HG03520 (cell line): ENCODE results near the gene WDR45.
"Not testable (repeated sequence)": the region's sequence is repeated elsewhere in the genome, so short reads cannot be mapped to it uniquely, and the experiment has no call there.

Source experiments
- ATAC-seq: cut with Tn5 transposase; IDR thresholded peaks from one replicate; pipeline ENCODE4 v1.9.1; 2021; ENCODE audit warnings: mild to moderate bottlenecking, moderate library complexity; ENCODE audit not compliant: unreplicated experiment

Gene WDR45

DNA sequence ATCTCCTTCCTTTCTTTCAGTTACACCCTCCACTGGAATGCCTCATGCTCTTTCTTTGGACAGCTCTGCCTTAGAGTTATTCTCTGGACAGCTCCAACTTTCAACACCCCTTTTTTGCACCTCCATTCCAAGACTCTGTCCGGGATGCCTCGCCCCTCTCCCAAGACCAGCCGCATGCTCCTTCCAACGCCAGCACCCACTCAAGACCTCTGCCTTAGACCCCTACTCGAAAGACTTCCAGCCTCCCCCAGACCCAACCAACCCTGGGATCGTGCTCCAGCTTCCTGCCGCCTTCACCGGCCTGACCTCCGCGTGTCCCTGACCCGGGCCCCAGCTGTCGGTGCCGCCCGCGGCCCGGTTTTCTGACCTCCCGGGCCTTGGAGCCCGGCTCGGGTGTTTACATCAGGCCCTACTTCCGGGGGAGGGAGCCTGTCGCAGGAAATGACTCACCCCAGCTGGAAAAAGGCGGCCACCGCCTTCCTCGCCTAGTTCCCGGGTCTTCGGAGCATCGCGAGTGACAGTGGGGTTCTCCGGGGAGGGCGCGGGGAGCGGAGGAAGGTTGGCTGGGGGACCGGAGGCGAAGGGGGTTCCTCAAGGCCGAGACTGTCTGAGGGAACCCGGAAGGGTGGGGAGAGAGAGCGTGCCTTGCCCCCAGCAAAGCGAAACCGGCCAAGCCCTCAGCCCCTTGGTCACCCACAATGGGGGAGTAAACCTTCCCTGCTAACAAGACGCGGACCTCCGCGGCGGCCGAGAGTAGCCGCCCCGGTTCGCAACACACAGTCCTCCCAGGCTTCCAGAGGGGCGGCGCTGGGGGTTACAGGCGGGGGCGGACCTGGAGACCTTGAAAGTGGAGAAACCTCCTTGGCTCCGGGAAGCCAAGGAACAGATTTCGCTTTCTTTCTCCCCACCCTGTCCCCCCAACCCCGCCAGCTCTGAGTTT is at the start of gene WDR45:
WDR45 (minus strand) TSS at position 399 of the 940 bp plus-strand sequence. CDS start 1,792 bp downstream, outside the sequence.
- ATAC-seq, result peak; percentile 53

DNA sequence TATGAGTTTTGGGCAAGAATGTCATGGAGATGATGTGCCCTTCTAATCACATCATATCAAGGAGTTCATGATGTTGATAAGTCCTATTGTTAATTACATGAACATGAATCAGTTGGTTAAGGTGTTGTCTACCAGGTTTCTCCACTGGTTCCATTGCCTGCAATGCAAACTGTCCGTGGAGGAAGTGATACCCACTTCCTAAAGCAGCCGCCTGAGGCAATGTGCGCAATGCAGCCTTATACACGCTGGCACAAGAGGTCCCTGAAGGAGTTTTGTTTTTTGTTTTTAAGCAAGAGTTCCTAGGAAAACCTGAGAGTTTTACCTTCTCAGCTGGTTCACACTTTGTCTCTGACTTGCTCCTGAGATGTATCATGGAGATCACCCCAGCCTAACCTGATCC is 49.7 kb upstream of the WDR45 start:
- ATAC-seq, result no peak

DNA sequence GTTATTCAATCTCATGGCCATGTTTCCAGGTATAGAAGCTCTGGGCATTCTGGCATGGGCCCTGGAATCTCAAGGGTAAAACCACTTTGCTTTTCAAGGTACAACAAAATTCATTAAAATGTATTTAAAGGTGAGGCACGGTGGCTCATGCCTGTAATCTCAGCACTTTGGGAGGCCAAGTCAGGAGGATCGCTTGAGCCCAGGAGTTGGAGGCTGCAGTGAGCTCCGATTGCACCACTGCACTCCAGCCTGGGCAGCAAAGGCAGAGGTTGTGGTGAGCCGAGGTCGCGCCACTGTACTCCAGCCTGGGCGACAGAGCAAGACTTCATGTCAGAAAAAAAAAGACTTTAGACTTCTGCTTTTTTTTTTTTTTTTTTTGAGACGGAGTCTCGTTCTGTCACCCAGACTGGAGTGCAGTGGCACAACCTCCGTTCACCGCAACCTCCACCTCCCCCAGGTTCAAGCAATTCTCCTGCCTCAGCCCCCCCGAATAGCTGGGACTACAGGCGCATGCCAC is 48.1 kb upstream of the WDR45 start:
- ATAC-seq, result not testable (repeated sequence)

DNA sequence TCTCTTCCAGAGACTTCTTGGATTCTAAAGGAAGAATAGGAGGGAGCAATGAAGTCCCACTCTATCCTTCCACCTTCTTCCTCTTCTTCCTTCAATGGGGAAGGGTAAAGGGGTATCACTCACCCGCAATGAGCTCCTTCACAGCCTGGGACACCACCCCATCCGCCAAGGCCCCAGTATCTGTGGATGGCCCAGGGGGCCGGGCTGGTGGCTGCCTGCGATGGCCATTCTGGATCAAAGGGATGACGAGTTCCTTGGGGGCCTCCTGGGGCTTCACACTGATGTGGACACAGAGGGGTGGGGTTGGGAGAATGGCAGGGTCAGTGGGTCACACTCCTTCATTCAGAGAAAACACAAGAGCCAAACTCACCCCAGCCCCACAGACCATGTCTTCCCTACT is 42.8 kb upstream of the WDR45 start:
- no peak for ATAC-seq

DNA sequence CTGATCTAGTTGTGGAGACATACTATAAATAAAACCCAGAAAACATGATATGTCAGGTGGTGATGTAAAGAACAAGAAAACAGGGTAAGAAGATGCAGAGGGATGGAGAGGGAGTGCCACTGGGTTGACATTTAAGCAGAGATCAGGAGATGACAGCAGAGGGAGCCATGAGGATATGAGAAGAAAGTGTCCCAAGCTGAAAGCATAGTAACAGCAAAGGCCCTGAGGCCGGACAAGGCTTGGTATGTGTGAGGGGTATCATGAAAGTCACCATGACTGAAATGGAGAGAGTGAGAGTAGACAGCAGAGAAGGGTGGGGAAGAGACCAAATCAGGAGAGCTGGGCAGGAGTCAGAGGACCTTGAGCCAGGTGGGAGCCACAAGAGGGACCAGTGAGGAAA is 40.4 kb upstream of the WDR45 start:
- no peak for ATAC-seq

DNA sequence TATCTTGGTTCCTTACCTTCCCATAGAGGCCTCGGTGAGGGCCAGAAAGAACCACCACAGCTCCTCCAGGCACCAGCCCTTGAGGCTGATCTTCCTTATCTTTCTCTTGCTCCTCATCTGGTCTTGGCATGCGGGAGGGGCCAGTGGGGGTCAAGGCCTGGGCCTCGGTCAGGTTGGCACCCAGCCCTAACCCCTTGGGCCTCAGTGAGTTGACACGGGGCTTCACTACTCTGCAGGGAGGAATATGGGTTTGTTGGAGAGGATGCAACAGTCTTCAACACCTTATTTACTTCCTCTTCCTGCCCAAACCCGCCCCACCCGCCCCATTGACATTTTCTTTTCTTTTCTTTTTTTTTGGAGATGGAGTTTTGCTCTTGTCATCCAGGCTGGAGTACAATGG is 37.9 kb upstream of the WDR45 start:
- no peak for ATAC-seq

DNA sequence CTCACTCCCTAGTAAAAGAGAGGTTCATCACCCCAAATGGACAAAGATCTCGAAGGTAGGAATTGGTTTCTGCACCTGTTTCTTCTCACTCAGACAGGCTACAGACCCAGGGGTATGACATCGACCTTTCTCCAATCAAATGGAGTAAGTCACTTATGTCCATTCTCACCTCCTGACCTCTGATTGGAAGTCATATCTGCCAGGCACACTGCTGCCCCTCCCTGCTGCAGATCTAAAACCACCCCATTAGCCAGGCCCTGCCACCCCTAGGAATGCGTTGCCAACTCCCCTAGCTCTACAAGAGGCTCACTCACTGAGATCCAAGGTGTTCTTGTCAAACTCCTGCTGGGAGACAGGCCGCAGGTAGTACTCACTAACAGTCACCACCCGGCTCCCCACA is 37.0 kb upstream of the WDR45 start:
- no peak for ATAC-seq

DNA sequence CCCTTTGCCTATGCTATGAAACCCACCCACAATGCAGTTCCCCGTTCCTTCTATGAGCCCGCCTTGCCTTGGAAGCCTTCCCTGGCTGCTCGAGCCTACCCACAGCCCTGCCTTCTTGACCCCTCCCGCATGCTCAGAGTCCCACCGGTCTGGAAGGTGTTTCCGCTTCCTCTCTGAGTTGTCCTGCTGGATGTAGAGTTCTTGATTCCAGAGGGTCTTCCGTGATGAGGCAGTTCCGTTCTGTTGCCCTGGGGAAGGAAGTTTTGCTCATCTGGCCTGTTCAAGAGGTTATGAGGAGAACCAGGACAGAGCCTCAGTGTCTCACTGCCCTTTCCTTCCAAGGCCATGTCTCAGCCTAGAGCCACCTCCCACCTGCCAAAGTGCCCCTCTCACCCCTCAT is 36.4 kb upstream of the WDR45 start:
- ATAC-seq, result no peak

DNA sequence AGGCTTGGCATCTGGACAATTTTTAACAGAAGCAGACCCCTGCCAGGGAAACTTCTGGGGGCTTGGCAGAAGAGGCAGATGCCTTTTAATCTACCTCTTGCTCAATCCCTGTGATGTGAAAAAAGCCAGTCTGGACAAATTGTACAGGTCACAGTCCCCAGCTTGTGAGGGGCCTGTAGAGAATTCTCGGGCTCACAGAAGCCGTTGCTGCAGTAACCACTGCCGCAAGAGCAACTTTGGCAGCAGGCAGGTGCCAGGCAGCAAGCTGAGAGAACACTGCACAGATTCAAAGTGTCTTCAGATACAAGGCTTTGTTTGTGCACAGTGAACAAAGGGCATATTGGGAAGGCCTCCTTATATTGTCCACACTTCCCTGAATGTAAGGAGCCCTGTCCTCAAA is 32.1 kb upstream of the WDR45 start:
- ATAC-seq, result no peak

DNA sequence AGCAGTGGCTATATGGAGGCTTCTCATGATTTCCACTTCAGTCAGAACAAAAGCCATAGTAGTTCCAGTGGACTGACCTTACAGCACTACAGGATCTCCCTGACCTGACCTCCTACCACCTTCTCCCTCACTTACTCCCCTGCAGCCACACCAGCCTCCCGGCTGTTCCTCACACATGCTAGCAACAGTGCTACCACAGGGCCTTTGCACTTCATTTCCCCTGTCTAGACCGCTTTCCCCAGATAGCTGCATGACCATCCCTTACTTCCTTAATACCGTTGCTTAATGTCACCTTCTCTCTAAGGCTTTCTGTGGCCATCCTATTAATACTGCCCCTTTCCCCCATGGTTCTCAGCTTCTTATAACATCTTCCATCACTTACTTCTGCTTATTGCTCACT is 30.7 kb upstream of the WDR45 start:
- ATAC-seq, result no peak

DNA sequence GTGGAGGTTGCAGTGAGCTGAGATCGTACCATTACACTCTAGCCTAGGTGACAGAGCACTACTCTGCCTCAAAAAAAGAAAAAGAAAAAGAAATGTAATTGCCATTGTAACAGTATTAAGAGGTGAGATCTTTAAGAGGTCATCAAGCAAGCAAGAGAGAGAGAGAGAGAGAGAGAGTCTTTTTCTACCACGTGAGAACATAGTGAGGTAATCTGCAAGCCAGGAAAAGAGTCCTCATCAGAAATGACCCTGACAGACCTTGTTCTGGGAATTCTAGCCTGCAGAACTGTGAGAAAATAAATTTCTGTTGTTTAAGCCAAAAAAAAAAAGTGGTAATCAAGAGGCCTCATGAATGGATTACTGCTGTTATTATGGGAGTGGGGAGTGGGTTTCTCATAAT is 29.0 kb upstream of the WDR45 start:
- no peak for ATAC-seq

DNA sequence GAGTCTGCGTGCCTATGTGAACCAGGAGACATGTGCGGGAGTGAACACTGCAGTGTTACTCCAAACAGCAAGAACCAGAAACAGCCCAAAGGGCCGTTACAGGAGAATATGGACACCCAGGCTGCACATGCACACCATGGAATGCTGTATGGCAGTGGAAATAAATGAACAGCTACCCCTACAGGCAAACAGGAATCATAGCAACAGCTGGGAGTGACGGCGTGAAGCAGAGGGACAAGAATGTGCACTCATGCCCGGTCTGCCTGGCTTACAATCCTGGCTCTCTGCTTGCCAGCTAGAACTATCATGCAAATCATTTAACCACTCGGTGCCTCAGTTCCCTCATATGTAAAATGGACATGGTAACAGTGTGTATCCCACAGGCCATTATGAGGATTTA is 27.2 kb upstream of the WDR45 start:
- ATAC-seq, result peak; percentile 43

DNA sequence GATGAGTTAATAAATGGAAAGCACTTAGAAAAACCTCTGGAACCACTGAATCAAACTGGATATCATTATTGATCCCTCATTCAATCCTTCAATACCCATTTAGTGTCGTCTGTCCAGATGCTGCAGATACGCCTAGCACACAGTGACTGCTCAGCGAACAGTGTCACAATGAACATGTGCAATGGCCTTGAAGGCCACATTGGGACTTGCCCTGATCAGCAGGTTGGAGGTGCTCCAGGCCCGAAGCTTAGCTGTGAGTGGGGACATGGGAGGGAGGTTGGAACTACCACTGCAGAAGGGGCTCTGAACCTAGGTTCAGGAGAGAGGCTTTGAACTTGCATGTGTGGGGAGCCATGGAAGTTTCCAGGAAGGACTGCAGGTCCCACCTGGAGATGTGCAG is 26.6 kb upstream of the WDR45 start:
- no peak for ATAC-seq

DNA sequence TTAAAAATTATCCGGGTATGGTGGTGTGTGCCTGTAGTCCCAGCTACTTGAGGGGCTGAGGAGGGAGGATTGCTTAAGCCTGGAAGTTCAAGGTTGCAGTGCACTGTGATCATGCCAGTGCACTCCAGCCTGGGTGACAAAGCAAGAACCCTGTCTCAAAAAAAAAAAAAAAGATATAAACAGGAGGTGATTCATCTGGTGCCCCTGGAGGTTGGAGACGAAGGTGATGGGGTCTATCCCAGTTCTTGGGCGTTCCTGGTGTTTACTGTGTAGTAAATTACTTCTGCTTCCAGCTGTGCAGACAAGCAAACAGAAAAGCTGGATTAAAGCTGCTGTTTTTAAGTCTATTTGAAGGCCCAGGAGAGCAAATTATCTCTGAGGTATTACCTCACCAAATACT is 23.9 kb upstream of the WDR45 start:
- no peak for ATAC-seq

DNA sequence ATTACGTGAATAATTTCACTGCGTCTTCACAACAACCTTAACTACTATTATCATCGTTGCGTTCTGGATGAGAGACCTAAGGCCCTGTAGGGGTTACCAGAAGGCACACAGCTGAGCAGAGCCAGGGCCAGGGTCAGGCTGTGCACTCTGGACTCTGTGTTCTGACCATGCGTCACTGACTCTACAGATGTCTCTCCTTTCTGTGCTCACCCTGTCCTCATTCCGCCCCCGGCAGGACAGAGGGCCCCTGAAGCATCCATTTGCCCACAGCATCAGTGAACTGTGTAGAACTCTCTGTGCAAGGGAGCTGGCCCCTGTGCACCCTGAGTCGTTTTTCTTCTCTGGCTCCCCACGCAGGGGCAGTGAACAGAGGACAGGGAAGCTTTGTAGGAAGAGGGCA is 22.5 kb upstream of the WDR45 start:
- ATAC-seq, result no peak

DNA sequence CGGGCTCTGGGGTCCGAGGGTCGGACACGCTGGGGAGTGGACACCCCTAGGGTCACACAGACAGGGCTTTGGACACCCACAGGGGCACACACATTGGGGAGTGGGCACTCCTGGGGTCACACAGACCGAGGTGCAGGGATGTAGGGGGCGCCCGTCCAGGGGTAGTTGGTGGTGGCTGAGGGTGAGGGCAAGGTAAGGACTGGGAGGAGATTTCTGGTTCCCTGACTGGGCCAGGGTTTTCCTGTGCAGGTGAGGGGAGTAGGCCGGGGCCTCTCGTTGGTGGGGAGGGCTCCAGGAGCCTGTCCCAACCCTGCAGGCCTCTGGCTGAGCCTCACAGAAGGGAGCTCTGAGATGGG is 21.9 kb upstream of the WDR45 start:
- ATAC-seq, result no peak

DNA sequence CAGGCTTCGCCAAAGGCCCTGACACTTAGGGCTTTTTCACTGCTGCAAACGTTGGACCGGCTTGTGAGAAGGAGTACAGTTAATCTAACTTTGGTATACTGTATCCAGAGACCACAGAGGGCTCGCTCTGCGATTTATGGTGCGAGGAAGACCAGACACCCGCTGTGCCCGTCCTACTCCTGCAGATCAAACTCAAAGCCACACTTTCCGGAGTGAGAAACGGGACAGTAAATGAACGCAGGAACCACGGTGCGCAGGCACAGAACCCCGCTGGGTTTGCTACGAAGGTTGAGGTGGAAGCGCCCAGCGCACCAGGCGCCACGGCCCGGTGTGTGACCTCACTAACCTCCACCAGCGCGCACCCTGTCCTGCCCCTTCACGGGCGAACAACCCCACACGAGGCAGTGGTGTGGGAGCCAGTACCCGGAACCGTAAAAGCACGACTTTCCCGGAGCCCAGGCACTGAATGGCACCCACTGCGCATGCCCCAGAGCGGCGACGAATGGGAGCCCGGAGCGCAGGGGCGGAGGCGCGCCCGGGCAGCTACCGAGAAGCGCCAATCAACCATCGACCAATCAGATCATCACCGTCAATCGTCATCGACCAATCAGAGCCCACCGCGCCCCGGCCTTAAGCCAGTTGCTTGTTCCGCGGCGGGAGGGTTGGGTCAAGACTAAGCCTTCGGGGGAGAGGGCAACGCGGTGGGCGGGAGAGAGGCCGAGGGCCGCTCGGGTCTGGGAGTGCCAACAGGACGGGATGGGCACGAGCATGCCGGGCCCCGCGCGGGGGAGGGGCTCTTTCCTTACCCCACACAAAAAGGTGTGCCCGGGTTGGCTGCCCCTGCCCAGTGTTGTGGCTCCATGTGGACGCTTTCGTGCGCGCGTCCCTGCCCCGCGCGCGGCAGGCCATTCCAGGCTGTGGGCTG is 21.3 kb upstream of the WDR45 start:
- peak; percentile 87 for ATAC-seq

DNA sequence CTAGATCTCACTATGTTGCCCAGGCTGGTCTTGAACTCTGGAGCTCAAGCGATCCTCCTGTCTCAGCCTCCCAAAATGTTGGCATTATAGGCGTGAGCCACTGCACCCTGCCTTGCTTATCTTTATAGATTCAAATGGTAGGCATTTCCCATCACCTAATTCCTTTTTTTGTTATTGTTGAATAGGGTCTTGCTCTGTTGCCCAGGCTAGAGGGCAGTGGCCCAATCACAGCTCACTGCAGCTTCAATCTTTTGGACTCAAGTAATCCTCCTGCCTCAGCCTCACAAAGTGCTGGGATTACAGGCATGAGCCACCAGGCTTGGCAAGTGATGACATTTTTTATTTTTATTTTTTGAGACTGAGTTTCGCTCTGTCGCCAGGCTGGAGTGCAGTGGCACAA is 16.7 kb upstream of the WDR45 start:
- no peak for ATAC-seq

DNA sequence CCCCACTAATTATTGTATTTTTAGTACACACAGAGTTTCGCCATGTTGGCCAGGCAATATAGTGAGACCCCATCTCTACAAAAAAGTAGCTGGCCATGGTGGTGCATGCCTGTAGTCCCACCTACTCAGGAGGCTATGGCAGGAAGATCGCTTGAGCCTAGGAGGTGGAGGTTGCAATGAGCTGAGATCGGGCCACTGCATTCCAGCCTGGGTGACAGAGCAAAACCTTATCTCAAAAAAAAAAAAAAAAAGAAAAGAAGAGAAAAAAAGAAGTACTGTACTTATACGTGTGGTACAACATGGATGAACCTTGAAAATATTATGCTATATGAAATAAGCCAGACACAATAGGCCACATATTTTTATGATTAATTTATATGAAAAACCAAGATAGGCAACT is 9.9 kb upstream of the WDR45 start:
- no peak for ATAC-seq

DNA sequence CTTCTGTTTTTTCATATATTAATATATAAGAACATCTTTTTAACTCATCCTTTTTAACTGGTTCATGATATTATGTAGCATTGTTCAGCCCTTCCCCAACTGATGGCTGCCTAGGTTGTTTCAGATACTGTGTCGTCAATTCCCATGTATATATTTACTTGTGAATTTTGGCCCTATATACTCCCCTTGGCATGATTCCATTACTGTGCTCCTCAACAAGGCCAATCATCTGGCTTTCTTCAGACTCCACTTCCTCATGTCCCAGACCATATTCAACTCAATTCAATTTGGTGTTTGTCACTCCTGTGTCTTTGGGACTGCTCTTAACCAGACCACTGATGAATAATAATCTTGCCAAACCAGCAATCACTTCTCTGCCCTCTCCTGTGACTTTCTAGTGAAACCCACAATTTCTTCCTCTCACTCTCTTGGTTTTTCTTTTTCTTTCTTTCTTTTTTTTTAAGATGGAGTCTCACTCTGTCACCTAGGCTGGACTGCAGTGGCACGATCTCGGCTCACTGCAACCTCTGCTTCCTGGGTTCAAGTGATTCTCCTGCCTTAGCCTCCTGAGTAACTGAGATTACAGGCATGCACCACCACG is 2.7 kb upstream of the WDR45 start:
- no peak for ATAC-seq

DNA sequence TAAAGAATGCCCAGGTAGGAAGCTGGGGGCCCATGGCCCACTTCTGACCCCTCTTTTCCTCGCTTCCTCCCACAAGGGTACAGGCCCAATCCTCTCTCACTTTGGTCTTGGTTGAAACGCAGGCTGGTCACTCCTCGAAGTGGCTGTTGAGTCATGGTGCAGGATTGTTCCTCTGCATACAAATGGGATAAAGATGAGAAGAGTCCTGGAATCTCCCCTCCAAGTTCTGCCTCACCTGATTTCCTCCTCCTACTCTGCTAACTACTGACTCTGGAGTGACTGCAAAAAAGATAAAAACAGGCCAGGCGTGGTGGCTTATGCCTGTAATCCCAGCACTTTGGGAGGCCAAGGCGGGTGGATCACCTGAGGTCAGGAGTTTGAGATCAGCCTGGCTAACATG is 1.7 kb downstream of the WDR45 start:
- no peak for ATAC-seq
